ENCODE measurements around the gene CFAP44. TPM values are rescaled to one million over a fixed set of nuclear protein-coding genes. Genes with fewer than 3 reads are reported as not detected.

Gene CFAP44
- total and polyA plus RNA-seq, 5 donors = 2.1 to 4.8 (median 3.4) TPM

Small RNAs within 50 kb of the gene (microRNA-seq; reads per million reads assigned to microRNA genes)
- gene MIR8076 = 0 reads per million in 2 donors

Other genes starting within 250 kb of the CFAP44 start
- gene BOC, start 229.9 kb downstream of the CFAP44 start, total RNA-seq = 10 to 100 TPM; 12.9 to 45.3 (median 15.4) TPM
- 5.2 TPM for gene BOC, start 229.9 kb downstream of the CFAP44 start, polyA plus RNA-seq
- 1 to 10 TPM; 6.2 to 9.7 (median 8.5) TPM for gene SPICE1, start 73.7 kb upstream of the CFAP44 start, total RNA-seq
- gene SPICE1, start 73.7 kb upstream of the CFAP44 start, polyA plus RNA-seq = 1.7 TPM
- gene SIDT1, start 91.1 kb upstream of the CFAP44 start, total RNA-seq = 1 to 10 TPM in 2 of 4 donors, under 1 TPM in 2; 0.50 to 1.9 (median 0.88) TPM
- 0.16 TPM for gene SIDT1, start 91.1 kb upstream of the CFAP44 start, polyA plus RNA-seq